CD4-positive, alpha-beta T cell treated with Interferon gamma for 1 hour (primary cell): Measurements from ENCODE around the gene CSNK1A1.
"Not testable (repeated sequence)": the region's sequence is repeated elsewhere in the genome, so short reads cannot be mapped to it uniquely, and the experiment has no call there.

Experiments used
- DNase-seq: peaks from one replicate; pipeline ENCODE4 v3.0.0-alpha.2; 2020

The CSNK1A1 gene

DNA sequence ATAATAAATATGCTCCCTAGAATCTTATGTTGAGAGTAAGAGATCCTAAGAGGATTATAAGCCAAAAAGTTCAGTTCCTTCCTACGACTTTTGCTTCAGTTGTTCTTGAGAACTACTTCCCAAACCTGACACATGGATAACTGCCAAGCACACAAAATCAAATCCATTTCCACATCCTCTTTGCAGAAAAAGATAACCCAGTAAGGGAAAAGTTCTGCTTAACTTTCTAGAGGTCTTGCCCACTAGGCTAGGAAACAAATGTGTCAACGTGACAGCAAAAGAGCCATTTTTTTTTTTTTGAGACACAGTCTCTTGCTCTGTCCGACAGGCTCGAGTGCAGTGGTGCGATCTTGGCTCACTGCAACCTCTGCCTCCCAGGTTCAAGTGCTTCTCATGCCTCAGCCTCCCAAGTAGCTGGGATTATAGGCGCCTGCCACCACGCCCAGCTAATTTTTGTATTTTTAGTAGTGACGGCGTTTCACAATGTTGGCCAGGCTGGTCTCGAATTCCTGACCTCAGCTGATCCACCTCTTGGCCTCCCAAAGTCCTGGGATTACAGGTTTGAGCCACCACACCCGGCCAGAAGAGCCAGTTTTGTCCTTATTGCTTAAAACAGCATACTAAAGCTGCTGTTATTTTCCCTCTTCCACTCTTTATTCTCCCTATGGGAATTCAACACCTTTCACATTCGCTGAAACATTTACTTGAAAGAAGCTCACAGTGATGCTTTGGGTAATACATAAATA, 24.2 kb downstream of the CSNK1A1 start:
- no peak for DNase-seq

- DNase-seq, result no peak
Measured at GRCh38 chr5:149521739-149522685, 29.2 kb downstream of the CSNK1A1 start.

- no peak for DNase-seq
Measured at GRCh38 chr5:149519601-149520000, 31.6 kb downstream of the CSNK1A1 start.

GRCh38 chr5:149518620-149519019, 32.6 kb downstream of the CSNK1A1 start:
- no peak for DNase-seq

- no peak for DNase-seq
Measured at GRCh38 chr5:149517461-149518122, 33.6 kb downstream of the CSNK1A1 start.

DNA sequence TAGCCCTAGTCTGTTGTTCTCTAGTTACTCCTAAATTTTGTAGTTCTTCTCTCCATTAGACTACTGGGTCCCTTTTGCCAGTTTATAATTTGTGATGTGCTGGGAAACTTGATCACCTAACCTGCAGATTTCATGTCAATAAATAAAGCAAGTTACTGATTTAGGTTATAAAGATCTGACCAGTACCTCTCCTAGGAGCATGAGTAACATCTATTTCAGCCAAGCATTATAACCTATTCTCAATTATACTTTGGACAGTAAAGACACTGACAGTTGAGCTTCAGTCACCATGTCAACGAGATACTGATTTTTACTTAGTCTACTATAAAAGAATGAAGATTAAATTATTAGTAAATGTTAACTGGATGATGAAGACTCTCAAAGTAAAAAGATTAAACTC, 36.7 kb downstream of the CSNK1A1 start:
- no peak for DNase-seq

- not testable (repeated sequence) for DNase-seq
Measured at GRCh38 chr5:149513372-149513947, 37.8 kb downstream of the CSNK1A1 start.

- DNase-seq, result no peak
Measured at GRCh38 chr5:149510136-149510535, 41.1 kb downstream of the CSNK1A1 start.

DNA sequence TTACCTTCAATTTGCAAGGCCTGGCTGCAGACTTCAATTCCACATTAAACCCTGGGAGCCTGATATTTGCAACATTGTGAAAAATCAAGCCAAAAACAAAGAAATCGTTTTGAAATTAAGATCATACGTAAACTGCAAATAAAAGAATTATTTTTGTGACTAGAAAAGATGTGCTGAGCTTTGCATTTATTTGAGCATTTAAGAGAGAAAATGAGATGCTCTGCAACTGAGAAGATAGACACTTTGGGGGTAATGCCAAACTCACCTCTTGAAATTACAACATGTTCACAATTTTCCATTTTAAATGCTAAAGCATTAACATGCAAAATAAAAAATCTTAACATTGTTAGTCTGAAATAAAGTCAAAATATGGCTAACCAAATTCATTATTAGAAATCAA, 46.6 kb downstream of the CSNK1A1 start:
- no peak for DNase-seq

DNA sequence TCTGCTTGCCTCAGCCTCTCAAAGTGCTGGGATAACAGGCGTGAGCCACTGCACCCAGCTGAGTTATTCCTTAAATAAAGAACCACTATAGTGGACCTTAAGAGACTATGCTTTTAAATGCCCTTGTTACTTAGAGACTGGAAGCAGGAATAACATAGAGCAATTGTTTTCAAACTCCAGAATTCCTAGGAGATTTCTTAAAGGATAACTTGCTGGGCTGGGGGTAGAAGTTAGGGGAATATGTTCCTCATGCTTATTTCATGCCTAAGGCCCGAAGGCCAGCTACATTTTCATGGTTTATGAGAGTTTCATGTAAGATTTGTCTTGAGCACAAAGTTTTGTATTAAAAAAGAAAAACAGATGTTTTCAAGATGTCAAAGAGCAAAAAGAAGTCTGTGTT, 48.2 kb downstream of the CSNK1A1 start:
- no peak for DNase-seq

GRCh38 chr5:149500922-149501582, 50.2 kb downstream of the CSNK1A1 start:
- DNase-seq, result no peak

DNA sequence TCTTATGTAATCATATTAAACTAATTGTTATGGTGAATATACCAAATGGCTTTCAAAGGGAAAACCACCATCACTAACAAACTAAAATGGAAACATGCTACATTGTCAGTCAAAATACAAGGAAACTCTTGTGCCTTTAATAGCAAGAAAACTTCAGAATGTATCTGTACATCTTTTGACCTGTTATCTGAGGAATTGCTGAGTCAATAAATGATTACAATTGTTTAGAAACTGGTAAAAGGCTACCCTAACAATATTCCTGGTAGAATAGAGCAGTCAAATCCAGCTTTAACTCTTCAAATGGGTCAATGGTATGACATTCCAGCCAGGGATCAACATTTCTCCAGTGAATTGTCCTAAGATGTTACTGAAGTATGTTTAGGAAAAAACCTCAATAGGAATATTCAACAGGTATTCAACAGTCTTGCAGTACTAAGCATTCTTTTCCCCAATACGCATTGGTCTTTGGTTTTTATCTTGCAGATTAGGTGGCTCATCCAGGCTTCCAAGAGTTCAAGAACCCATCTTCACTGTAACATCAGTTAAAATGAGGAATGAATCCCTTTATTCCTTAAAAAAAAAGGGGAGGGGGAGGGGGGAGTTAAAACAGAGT, 52.4 kb downstream of the CSNK1A1 start:
- no peak for DNase-seq

- no peak for DNase-seq
Measured at GRCh38 chr5:149497357-149497756, 53.9 kb downstream of the CSNK1A1 start.

- DNase-seq, result no peak
Measured at GRCh38 chr5:149496917-149497316, 54.3 kb downstream of the CSNK1A1 start.

DNA sequence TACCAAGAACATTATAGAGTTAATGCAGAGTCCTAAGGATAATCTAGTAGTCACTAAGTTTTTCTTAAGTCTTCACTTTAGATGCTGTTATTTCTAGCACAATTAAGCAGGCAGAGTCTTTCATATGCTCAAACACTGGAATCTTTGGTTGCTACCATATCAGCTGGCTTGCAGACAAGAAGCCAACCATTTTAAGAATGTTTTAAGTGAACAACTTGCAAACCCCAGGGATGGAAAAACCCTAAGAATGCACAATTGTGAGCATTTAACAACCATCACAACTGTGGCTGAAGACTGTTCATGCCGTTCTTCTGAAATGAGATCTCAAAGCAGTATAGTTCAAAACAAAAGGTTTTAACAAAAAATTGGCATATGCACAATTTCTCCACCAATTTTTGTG, 55.1 kb downstream of the CSNK1A1 start:
- DNase-seq, result no peak

DNA sequence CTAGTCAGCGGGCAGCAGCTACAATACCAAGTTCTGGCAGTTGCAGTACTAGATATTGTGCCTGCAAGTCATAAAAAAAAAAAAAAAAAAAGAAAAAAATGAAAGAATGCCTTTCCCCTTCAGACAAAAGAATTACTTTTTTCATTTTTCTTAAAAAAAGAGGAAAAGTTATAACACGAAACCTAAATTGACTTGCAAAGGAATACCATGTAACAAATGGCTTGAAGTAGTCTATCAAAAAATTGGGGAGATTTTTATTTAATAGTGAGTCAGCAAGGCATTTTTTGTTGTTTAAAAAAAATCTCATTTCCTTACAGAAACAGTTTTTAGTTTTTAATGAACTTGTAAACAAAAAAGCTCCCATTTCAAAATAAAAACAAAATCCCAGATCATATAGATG, 55.6 kb downstream of the CSNK1A1 start:
- DNase-seq, result no peak

- DNase-seq, result no peak
Measured at GRCh38 chr5:149493316-149493715, 57.9 kb downstream of the CSNK1A1 start.

DNA sequence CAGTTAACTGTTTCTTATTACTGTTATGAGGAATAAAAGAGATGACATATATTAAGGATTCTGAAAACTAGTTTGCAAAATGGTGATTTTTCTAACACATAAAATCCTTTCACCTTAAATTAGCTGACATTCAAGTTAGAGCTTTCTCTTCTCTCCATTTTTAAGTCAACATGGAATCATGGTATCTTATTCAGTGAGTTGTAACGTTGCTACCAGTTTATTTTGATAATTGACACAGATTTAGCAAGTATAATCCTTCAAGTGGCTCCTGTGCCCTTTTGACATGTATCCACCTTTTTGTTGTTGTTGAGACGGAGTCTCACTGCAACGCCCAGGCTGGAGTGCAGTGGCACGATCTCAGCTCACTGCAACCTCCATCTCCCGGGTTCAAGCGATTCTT, 58.5 kb downstream of the CSNK1A1 start:
- no peak for DNase-seq

DNA sequence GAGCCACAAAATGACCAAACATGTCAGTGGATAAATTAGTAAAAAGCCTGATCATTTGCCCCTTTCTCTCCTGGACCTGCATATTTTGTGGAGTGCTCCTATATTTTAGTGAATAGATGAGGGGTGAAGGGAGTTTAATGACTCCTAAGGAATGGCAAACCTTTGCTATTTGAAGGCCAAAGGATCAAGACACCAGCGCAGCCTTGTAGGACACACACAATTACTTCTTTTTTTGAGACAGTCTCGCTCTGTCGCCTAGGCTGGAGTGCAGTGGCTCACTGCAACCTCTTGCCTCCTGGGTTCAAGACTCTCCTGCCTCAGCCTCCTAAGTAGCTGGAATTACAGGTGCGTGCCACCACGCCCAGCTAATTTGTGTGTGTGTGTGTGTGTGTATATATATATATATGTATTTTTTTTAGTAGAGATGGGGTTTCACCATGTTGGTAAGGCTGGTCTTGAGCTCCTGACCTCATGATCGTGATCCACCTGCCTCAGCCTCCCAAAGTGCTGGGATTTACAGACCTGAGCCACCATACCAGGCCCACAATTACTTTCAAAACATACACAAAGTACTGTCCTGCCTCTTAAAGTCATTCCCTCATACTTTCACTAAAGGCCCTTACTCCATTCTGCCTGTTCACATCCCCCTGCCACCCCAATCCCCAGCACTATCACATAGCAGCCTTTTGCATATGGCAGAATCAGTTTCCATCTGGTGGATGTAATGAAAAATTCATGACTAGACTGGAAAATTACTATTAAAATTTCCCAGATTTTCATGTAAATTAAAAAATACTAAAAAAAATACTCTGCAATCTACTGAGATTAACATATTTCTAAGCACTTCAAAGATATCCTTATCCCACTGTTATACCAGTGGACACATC, 60.4 kb downstream of the CSNK1A1 start:
- DNase-seq, result no peak

- DNase-seq, result no peak
Measured at GRCh38 chr5:149489605-149490037, 61.6 kb downstream of the CSNK1A1 start.
